ENCODE results near the gene POLN.
"Not testable (repeated sequence)": the region's sequence is repeated elsewhere in the genome, so short reads cannot be mapped to it uniquely, and the experiment has no call there.

The POLN gene

GRCh38 chr4:2251073-2251794 is 9.3 kb upstream of the POLN start:
- DNase-seq (ENCODE audit: low spot score) = peak; percentile 38

DNA sequence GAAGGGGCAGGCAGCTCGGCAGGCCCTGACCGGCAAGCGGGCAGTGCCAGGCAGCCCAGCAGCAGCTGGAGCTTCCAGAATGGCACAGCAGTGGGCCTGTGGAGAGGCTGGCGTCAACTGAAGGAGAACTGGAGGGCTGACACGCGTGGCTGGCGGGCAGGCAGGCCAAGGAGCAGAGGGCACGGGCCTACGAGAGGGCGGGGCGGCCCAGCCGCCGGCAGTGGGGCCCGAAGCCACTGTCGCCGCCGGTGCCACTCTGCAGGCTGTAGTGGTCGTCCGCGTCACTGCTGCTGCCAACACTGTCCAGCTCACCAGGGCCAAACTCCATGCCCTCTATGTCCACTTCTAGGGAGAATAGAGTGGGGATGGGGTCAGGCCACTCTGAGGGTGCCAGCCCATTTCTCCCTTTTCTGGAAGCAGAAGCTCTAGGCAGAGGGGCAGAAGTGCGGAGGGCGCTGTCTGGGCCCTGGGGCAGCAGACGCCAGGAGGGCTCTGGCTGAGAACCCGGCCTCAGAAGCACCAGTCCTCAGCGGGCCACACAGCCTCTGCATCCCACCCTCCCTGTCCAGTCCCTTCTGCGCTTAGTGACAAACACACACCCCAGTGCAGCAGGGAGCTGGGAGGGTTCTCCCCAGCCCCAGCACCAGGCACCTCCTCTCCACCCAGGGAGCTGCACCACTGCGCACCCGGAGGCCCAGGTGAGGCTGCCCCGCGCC is 8.6 kb upstream of the POLN start:
- DNase-seq (ENCODE audit: low spot score) = no peak

- no peak for DNase-seq (ENCODE audit: low spot score)
Observed at GRCh38 chr4:2249526-2250356, 7.8 kb upstream of the POLN start.

DNA sequence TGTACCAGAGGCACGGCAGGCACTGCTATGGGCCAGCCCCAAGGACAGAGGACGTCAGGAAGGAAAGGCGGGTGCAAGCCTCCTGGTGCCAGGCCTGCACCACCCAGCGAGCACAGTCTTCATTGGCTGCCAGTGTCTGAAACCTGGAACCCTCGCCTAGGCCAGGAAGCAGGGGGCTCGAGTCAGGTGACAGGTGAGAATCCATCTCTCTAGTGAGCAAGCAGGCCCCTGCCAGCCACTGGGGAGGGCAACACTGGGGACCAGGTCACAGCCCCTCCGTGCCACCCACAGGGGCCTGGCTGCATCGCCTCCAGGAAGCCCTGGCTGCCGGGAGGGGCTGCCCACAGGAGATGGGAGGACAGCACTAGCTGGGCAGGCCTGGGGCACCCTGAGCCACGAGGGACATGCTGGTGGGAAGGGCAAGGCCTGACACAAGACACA is 6.9 kb upstream of the POLN start:
- no peak for DNase-seq (ENCODE audit: low spot score)

GRCh38 chr4:2248044-2248780 is 6.3 kb upstream of the POLN start:
- DNase-seq (ENCODE audit: low spot score) = no peak

- DNase-seq (ENCODE audit: low spot score) = no peak
Observed at GRCh38 chr4:2247128-2248043, 5.5 kb upstream of the POLN start.

DNA sequence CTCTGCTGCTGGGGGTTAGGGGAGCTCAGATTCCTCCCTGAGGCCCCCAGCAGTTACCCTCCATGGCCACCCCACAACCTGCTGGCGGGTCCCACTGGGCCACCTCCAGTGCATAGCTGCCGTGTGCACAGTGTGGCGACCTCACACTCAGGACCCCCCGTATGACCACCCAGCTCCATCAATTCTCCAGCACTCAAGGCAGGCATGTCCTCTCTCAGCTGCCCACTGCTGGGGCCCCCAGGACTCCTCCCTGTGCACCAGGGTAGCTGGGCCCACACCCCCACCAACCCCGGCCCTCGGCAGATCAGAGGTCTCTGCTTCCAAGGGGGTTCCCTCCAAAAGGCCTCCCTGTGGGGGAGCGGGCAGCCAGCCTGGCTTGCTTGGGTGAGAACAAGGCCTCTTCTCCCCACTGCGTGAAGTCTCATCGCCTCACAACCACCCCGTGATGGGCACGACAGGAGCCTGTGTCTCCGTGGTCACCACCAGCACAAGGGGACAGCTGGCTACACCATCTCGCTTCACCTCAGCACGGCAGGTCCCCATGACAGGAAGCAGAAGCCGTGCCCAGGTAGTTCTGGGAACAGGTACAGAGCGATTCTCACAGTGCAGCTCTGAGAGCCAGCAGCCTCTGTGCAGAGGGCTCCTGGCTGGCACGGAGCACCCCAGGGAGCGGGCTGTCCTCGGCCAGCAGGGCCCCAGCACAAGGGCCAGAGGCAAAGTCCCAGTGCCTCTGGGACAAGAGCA is 4.6 kb upstream of the POLN start:
- DNase-seq (ENCODE audit: low spot score) = peak; percentile 37

GRCh38 chr4:2245787-2246275 is 3.9 kb upstream of the POLN start:
- DNase-seq (ENCODE audit: low spot score) = no peak

DNA sequence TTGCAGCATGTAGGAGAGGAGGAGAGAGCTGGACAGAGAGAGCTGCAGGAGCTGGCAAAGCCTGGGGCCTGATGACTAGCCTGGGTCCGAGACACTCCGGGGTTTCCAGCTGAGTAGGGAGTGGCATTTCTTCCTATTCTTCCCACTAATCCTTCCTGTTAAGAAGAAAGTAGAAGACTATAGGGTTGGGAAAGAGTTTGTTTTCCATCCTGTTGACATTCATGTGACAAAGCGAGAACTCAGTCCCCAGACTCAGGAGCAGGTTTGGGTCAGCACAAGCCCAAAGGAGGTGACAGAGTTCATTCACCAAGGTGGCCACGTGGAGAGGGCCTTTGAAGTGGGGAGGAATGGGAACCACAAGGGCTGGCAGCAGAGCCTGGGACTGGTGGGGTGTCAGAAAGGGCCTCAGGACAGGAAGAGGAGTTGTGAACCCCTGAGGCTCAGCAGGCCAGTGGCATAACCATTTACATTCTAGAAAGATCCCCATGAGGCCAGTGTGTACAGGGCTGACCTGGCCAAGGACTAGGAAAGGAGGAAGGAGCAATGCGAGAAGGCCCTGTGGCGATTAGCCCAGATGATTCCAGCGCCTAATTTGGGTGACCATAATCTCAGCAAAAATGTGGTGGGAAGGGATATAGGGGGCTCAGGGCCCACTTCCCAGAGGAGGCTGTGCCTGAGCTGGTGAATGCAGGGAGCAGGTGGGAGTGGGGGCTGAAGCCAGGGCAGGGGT is 3.3 kb upstream of the POLN start:
- no peak for DNase-seq (ENCODE audit: low spot score)

DNA sequence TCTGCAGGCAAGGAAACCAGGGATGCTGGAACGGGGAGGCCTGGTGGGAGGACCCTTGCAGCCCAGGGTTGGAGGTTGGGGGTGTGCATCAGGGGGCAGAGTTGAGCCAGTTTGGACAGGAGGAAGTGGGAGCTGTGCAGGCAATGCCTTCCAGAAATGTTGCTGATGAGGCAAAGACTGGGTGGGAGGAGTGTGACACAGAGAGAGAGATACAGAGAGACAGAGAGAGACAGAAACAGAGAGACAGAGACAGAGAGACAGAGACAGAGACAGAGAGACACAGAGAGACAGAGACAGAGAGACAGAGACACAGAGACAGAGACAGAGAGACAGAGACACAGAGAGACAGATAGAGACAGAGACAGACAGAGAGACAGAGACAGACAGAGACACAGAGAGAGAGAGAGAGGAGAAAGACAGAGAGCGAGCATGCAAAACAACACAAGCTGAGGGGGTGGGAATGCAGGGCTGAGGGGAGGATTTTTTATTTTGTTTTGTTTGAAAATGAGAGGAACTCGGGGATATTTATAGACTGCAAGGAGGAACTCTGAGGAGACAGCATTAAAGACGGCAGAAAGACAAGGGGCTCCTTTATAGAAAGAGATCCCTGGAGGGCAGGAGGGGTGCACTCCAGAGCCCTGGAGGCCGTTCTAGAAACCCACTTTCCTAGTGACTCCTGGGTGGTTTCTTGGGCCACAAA is 1.9 kb upstream of the POLN start:
- peak; percentile 63 for DNase-seq (ENCODE audit: low spot score)

DNA sequence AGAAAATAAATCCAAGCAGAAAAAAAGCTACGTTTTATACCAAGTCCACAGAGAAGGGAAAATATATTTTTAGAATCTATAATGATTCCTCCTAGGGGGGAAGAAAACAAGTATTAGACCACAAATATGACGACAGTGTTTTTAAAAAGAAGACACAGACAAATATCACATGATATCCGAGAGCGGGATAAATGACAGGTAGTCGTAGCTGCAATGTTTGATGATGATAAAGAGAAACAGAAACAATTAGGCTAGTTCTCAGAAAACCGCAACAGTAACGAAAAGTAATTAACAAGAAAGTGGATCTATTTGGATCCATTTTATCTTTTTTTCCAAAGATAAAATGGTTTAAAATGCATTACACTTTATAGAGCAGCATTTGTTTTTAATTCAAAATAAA is 918 bp downstream of the POLN start:
- DNase-seq (ENCODE audit: low spot score) = no peak

GRCh38 chr4:2236944-2237666 is 4.8 kb downstream of the POLN start:
- DNase-seq (ENCODE audit: low spot score) = no peak

GRCh38 chr4:2231082-2231481 is 10.8 kb downstream of the POLN start:
- no peak for DNase-seq (ENCODE audit: low spot score)

GRCh38 chr4:2226261-2226660 is 15.7 kb downstream of the POLN start:
- DNase-seq (ENCODE audit: low spot score) = no peak

DNA sequence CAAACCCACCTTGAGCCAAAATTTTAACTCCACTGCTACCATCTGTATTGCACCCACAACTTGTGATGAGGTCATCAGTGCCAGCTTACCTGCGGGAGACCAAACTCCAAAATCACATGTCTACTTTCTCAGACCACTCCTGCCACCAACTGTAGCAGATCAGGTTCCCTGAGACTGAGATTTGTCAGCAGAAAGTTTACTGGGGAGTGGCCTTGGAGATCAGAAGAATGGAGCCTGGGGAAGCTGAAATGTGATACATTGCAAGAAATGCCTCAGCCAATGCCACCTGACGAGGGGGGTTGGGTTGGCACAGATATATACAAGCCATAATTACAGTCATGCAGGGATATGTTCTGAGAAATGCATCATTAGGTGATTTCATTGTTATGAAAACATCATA is 19.1 kb downstream of the POLN start:
- DNase-seq (ENCODE audit: low spot score) = no peak

GRCh38 chr4:2221378-2221777 is 20.5 kb downstream of the POLN start:
- DNase-seq (ENCODE audit: low spot score) = not testable (repeated sequence)

DNA sequence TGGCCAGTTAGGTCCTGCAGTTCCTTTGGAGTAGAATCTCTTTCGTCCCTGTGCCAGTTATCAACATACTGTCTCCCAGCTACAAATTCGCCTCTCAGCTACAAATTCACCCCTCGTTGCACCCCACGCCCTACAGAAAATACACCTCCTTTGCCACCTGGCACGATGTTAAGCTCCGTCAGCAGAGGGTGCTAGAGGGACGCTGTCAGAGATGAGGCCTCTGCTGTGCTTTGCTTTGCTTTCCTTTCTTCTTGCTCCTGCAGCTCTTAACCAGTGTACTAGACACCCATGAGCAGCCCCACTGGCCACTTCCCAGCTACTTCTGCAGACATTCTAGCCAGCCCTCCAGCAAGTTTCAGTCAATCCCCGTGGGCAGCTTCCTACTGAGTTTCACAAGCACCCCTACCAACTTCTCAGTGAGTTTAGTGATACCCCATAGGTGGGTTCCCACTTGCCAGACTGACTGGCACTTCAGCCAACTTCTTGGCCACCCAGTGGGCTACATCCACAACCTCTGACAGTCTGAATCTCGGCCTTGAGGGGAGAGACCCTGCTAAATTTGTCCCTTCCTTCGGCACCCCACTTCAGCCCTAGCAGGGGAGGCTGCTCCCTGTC is 21.8 kb downstream of the POLN start:
- peak; percentile 91 for DNase-seq (ENCODE audit: low spot score)

All from cerebellar cortex (tissue), 1 donor.